Lower leg skin (tissue), 3 donors: Measurements from ENCODE around the gene CACNA1H.

Source experiments
- POLR2A ChIP-seq, 2 donors: fragments of 450-650 bp; IDR thresholded peaks; one replicate each; pipeline ENCODE4 v1.6.1; 2016 to 2017; ENCODE audit warnings: antibody characterized with exemption in 2 of 2, mild to moderate bottlenecking in 1 of 2, moderate library complexity in 1 of 2
- TF ChIP-seq, protein P1 (sequence below), 3 donors: fragments of 450-650 bp; IDR thresholded peaks; one replicate each; pipeline ENCODE4 v1.5.1; 2016; ENCODE audit warnings: antibody characterized with exemption in 3 of 3, mild to moderate bottlenecking in 3 of 3, moderate library complexity in 2 of 3

DNA sequence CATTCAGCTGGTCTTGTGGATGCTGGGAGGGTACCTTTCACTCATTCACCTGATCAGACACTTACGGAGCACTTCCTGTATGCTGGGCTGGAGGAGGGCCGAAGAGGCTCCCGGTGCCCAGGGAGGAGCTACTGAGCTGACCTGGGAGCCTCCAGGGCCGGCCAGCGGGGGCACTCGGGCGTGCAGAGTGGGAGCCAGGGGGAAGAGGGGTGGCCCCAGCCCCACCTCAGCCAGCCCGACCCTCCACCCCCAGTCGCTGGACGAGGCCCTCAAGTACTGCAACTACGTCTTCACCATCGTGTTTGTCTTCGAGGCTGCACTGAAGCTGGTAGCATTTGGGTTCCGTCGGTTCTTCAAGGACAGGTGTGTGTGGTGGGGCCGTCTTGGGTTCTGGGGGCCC lies 61.8 kb downstream of the CACNA1H start:
- TF ChIP-seq, protein P1, sequence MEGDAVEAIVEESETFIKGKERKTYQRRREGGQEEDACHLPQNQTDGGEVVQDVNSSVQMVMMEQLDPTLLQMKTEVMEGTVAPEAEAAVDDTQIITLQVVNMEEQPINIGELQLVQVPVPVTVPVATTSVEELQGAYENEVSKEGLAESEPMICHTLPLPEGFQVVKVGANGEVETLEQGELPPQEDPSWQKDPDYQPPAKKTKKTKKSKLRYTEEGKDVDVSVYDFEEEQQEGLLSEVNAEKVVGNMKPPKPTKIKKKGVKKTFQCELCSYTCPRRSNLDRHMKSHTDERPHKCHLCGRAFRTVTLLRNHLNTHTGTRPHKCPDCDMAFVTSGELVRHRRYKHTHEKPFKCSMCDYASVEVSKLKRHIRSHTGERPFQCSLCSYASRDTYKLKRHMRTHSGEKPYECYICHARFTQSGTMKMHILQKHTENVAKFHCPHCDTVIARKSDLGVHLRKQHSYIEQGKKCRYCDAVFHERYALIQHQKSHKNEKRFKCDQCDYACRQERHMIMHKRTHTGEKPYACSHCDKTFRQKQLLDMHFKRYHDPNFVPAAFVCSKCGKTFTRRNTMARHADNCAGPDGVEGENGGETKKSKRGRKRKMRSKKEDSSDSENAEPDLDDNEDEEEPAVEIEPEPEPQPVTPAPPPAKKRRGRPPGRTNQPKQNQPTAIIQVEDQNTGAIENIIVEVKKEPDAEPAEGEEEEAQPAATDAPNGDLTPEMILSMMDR (IDR thresholded peaks at IDR 0.05), result no peak
- TF ChIP-seq POLR2A (IDR thresholded peaks at IDR 0.05), result no peak
